WTC11 (cell line): ENCODE results near the gene ATP2B2.

Source experiments
- ATF1 ChIP-seq: sonication (generic); formaldehyde crosslinking; IDR thresholded peaks from 2 replicates; pipeline ENCODE4 v1.8.1; 2023; ENCODE audit warnings: mild to moderate bottlenecking, moderate library complexity, missing genetic modification reagents
- CTCF ChIP-seq: fragments of 200-600 bp; IDR thresholded peaks from 2 replicates; pipeline ENCODE4 v1.8.0; 2022; ENCODE audit warnings: antibody characterized with exemption
- SMAD3 ChIP-seq: sonication (generic); formaldehyde crosslinking; IDR thresholded peaks from 2 replicates; pipeline ENCODE4 v1.8.0; 2022; ENCODE audit warnings: missing genetic modification reagents, mild to moderate bottlenecking, borderline replicate concordance
- TF ChIP-seq, protein P1 (sequence below): sonication (generic); formaldehyde crosslinking; IDR thresholded peaks from 2 replicates; pipeline ENCODE4 v1.8.1; 2023; ENCODE audit warnings: mild to moderate bottlenecking, missing genetic modification reagents, moderate library complexity

- TF ChIP-seq CTCF = no peak
- TF ChIP-seq, protein P1, sequence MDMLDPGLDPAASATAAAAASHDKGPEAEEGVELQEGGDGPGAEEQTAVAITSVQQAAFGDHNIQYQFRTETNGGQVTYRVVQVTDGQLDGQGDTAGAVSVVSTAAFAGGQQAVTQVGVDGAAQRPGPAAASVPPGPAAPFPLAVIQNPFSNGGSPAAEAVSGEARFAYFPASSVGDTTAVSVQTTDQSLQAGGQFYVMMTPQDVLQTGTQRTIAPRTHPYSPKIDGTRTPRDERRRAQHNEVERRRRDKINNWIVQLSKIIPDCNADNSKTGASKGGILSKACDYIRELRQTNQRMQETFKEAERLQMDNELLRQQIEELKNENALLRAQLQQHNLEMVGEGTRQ (CRISPR knock-in tag) = no peak
- no peak for TF ChIP-seq SMAD3
- TF ChIP-seq ATF1 (CRISPR knock-in tag) = no peak
Observed at GRCh38 chr3:10421996-10422395, 83.4 kb downstream of the ATP2B2 start.
